PFSK-1 (cell line): ENCODE results near the gene MINPP1.

Experiments
- FOXP2 ChIP-seq: optimal IDR thresholded peaks from 2 replicates; pipeline ENCODE3; 2011; ENCODE audit warnings: borderline replicate concordance, control low read depth, inconsistent platforms; ENCODE audit not compliant: insufficient read depth; ENCODE audit errors: extremely low read length, extremely low read depth
- POLR2AphosphoS5 ChIP-seq: IDR thresholded peaks from 2 replicates; pipeline ENCODE4 v1.6.1; 2012; ENCODE audit warnings: low read depth, mild to moderate bottlenecking, control low read depth, low read length, moderate library complexity
- REST ChIP-seq, 2 experiments: IDR thresholded peaks; 2 replicates each; pipeline versions ENCODE4 v1.6.1 to v1.8.0; 2011 to 2012; ENCODE audit warnings: low read depth in 2 of 2, low read length in 2 of 2, control low read depth in 1 of 2, inconsistent platforms in 1 of 2, mild to moderate bottlenecking in 1 of 2, moderate library complexity in 1 of 2; ENCODE audit not compliant: insufficient read depth in 1 of 2
- SIN3A ChIP-seq: IDR thresholded peaks from 2 replicates; pipeline ENCODE4 v1.6.1; 2012; ENCODE audit warnings: mild to moderate bottlenecking, low read length, moderate library complexity, borderline replicate concordance; ENCODE audit not compliant: insufficient read depth
- TAF1 ChIP-seq: IDR thresholded peaks from 2 replicates; pipeline ENCODE4 v1.6.1; 2012; ENCODE audit warnings: low read length, control low read depth, borderline replicate concordance; ENCODE audit not compliant: insufficient read depth

- TF ChIP-seq POLR2AphosphoS5 (no peak), TAF1 (no peak), REST (IDR thresholded peaks at IDR 0.05; ENCODE audit: insufficient read depth in 1 of 2, low read depth in 2 of 2, low read length in 2 of 2) (no peak), SIN3A (no peak), FOXP2 (no peak)
Observed at GRCh38 chr10:87590705-87591588, 86.3 kb downstream of the MINPP1 start.
